Activated T-cell treated with anti-CD3 and anti-CD28 coated beads, Interleukin-2, amount 50 U/mL, for 48 hours (primary cell): ENCODE measurements around the gene CFB.
A peak's percentile ranks its signal among the peaks of the same experiment; 100 is the strongest.
"Not testable (repeated sequence)": the region's sequence is repeated elsewhere in the genome, so short reads cannot be mapped to it uniquely, and the experiment has no call there.

Experiments
- DNase-seq, 2 experiments: peaks; one replicate each; pipeline ENCODE4 v3.0.0-alpha.2; 2020

Gene CFB

GRCh38 chr6:31971993-31972708, 26.3 kb downstream of the CFB start, which contains the start of gene DXO:
TSS of gene DXO (minus strand) at chr6:31972138. CDS start at chr6:31971675, 463 bp downstream.
- peak; percentile 98 to 99 for DNase-seq

- DNase-seq: no peak
Measured at GRCh38 chr6:31972709-31973350, 26.9 kb downstream of the CFB start.

GRCh38 chr6:31976065-31976464, 30.2 kb downstream of the CFB start:
- not testable (repeated sequence) for DNase-seq

- no peak for DNase-seq
Measured at GRCh38 chr6:31977816-31978431, 32.0 kb downstream of the CFB start.

GRCh38 chr6:31978831-31979230, 32.9 kb downstream of the CFB start:
- DNase-seq: no peak

- DNase-seq: no peak
Measured at GRCh38 chr6:31979238-31979898, 33.5 kb downstream of the CFB start.

- not testable (repeated sequence) for DNase-seq
Measured at GRCh38 chr6:31980195-31980876, 34.4 kb downstream of the CFB start.

GRCh38 chr6:31980998-31981397, 35.1 kb downstream of the CFB start:
- not testable (repeated sequence) for DNase-seq

- not testable (repeated sequence) for DNase-seq
Measured at GRCh38 chr6:31981744-31982143, 35.8 kb downstream of the CFB start, which contains the start of gene C4A. TSS of gene C4A (plus strand) at chr6:31982057. CDS start at chr6:31982108, 51 bp downstream.

- DNase-seq: not testable (repeated sequence)
Measured at GRCh38 chr6:31989363-31989762, 43.5 kb downstream of the CFB start.

GRCh38 chr6:31994421-31994820, 48.5 kb downstream of the CFB start:
- not testable (repeated sequence) for DNase-seq

GRCh38 chr6:31996385-31996784, 50.5 kb downstream of the CFB start:
- DNase-seq: not testable (repeated sequence)
